Astrocyte (in vitro differentiated cells and primary cell): Measurements from ENCODE around the gene MED6.

Experiments used
- CTCF ChIP-seq: IDR thresholded peaks from 2 replicates; pipeline ENCODE4 v1.5.1; 2011; ENCODE audit warnings: low read depth, mild to moderate bottlenecking, inconsistent platforms, low read length, moderate library complexity; ENCODE audit not compliant: insufficient read depth
- EZH2 ChIP-seq: IDR thresholded peaks from 2 replicates; pipeline ENCODE4 v1.6.1; 2012; ENCODE audit warnings: mild to moderate bottlenecking, low read length, inconsistent platforms; ENCODE audit not compliant: insufficient read depth

- TF ChIP-seq EZH2 (no peak), CTCF (no peak)
Measured at GRCh38 chr14:70555890-70556289, 44.6 kb downstream of the MED6 start.
